Measurements from ENCODE around the gene NOTCH2.

Gene NOTCH2

GRCh38 chr1:119937198-119937597 lies 132.3 kb downstream of the NOTCH2 start:
- no peak for DNase-seq

- DNase-seq = no peak
These were observed 133.5 kb downstream of the NOTCH2 start for GRCh38 chr1:119935915-119936314.

GRCh38 chr1:119935373-119935772 lies 134.1 kb downstream of the NOTCH2 start:
- no peak for DNase-seq

GRCh38 chr1:119933397-119933796 lies 136.1 kb downstream of the NOTCH2 start:
- no peak for DNase-seq

GRCh38 chr1:119929643-119930315 lies 139.7 kb downstream of the NOTCH2 start:
- DNase-seq = no peak

GRCh38 chr1:119926553-119926952 lies 142.9 kb downstream of the NOTCH2 start:
- no peak for DNase-seq

GRCh38 chr1:119924948-119925898 lies 144.2 kb downstream of the NOTCH2 start:
- DNase-seq = no peak

- no peak for DNase-seq
These were observed 149.1 kb downstream of the NOTCH2 start for GRCh38 chr1:119920104-119920968.

GRCh38 chr1:119919241-119919640 lies 150.2 kb downstream of the NOTCH2 start:
- no peak for DNase-seq

- DNase-seq = no peak
These were observed 151.2 kb downstream of the NOTCH2 start for GRCh38 chr1:119918301-119918700.

- DNase-seq = no peak
These were observed 152.0 kb downstream of the NOTCH2 start for GRCh38 chr1:119917304-119918055.

GRCh38 chr1:119915517-119915916 lies 153.9 kb downstream of the NOTCH2 start:
- DNase-seq = no peak

- no peak for DNase-seq
These were observed 155.4 kb downstream of the NOTCH2 start for GRCh38 chr1:119914071-119914470.

GRCh38 chr1:119912963-119913362 lies 156.5 kb downstream of the NOTCH2 start:
- no peak for DNase-seq

GRCh38 chr1:119911775-119912174 lies 157.7 kb downstream of the NOTCH2 start:
- no peak for DNase-seq

- no peak for DNase-seq
These were observed 158.8 kb downstream of the NOTCH2 start for GRCh38 chr1:119910618-119911017.

GRCh38 chr1:119909890-119910596 lies 159.4 kb downstream of the NOTCH2 start:
- DNase-seq = no peak

GRCh38 chr1:119908661-119909060 lies 160.8 kb downstream of the NOTCH2 start:
- DNase-seq = no peak

GRCh38 chr1:119906927-119907652 lies 162.4 kb downstream of the NOTCH2 start:
- DNase-seq = no peak

- DNase-seq = no peak
These were observed 166.0 kb downstream of the NOTCH2 start for GRCh38 chr1:119903443-119903835.
